Lower lobe of right lung (tissue), 2 donors: ENCODE results near the gene CXCR2. TPM values are rescaled to one million over a fixed set of nuclear protein-coding genes. Genes with fewer than 3 reads are reported as not detected.

Source experiments
- ATAC-seq, 2 donors: fragments of 200-7000 bp; cut with Tn5 transposase; one replicate each; pipeline ENCODE4 v1.9.1; 2020 to 2022; ENCODE audit warnings: mild to moderate bottlenecking in 2 of 2, moderate library complexity in 2 of 2
- DNase-seq: peaks from one replicate; pipeline ENCODE4 v3.0.0-alpha.2; 2020
- H3K27ac ChIP-seq: fragments of 200-600 bp; one replicate; pipeline ENCODE4 v1.8.0; 2022
- H3K27me3 ChIP-seq: fragments of 200-600 bp; one replicate; pipeline ENCODE4 v1.8.0; 2022; ENCODE audit warnings: low read depth
- H3K36me3 ChIP-seq: fragments of 200-600 bp; one replicate; pipeline ENCODE4 v1.8.0; 2022; ENCODE audit warnings: mild to moderate bottlenecking
- H3K4me1 ChIP-seq: fragments of 200-600 bp; one replicate; pipeline ENCODE4 v1.8.0; 2022
- H3K4me3 ChIP-seq: fragments of 200-600 bp; one replicate; pipeline ENCODE4 v1.8.0; 2022; ENCODE audit warnings: mild to moderate bottlenecking
- H3K9me3 ChIP-seq: fragments of 200-600 bp; one replicate; pipeline ENCODE4 v1.8.0; 2022
- CTCF ChIP-seq: fragments of 200-600 bp; IDR thresholded peaks from one replicate; pipeline ENCODE4 v1.8.0; 2022; ENCODE audit warnings: antibody characterized with exemption, mild to moderate bottlenecking
- intact Hi-C: fragments of 100-400 bp; cut with DNase I; formaldehyde crosslinking; loops from one replicate; pipeline ENCODE4 v1.11.0; 2022
- total RNA-seq: library from RNA; stranded (reverse); fragmentation: NEBNext Ultra II Directional; extraction: Animal tissue kit (Norgen Biotek cat#: 25700); gene quantifications from one replicate; pipeline ENCODE4 v1.2.1, GENCODE V29; 2021
- donor health status: DM: no; HTN: yes; CAD: no; lungs with severe emphysema.

The CXCR2 gene
- total RNA-seq, 1 donor from 2014 or later = 20.1 TPM

- Histone ChIP-seq H3K27ac (no peak overlapping the region), H3K27me3 (no peaks in the 10 kb centered on the region), H3K9me3 (peaks cover 14% of the 10 kb centered on the region), H3K4me1 (no peaks in the 10 kb centered on the region), H3K36me3 (no peaks in the 10 kb centered on the region), H3K4me3 (no peak overlapping the region)
- ATAC-seq (no peak), DNase-seq (no peak)
- intact Hi-C loops = no loop called here
- no peak for TF ChIP-seq CTCF
Observed at GRCh38 chr2:218082586-218083351, 43.1 kb upstream of the CXCR2 start.

- Histone ChIP-seq H3K4me3 (no peak overlapping the region), H3K4me1 (no peaks in the 10 kb centered on the region), H3K9me3 (peaks cover 14% of the 10 kb centered on the region), H3K27ac (no peak overlapping the region), H3K27me3 (no peaks in the 10 kb centered on the region), H3K36me3 (no peaks in the 10 kb centered on the region)
- ATAC-seq (no peak), DNase-seq (no peak)
- no peak for TF ChIP-seq CTCF
- intact Hi-C loops = no loop called here
Observed at GRCh38 chr2:218083352-218083676, 42.5 kb upstream of the CXCR2 start.

- intact Hi-C loops = no loop called here
- TF ChIP-seq CTCF = no peak
- Histone ChIP-seq H3K4me3 (no peak overlapping the region), H3K9me3 (peaks cover 14% of the 10 kb centered on the region), H3K36me3 (no peaks in the 10 kb centered on the region), H3K4me1 (no peaks in the 10 kb centered on the region), H3K27ac (no peak overlapping the region), H3K27me3 (no peaks in the 10 kb centered on the region)
- ATAC-seq = no peak
- DNase-seq = no peak
Observed at GRCh38 chr2:218086478-218086877, 39.4 kb upstream of the CXCR2 start.

GRCh38 chr2:218089259-218089658, 36.6 kb upstream of the CXCR2 start:
- Histone ChIP-seq H3K4me3 (no peak overlapping the region), H3K9me3 (peaks cover 14% of the 10 kb centered on the region), H3K36me3 (no peaks in the 10 kb centered on the region), H3K27me3 (no peaks in the 10 kb centered on the region), H3K27ac (no peak overlapping the region), H3K4me1 (no peaks in the 10 kb centered on the region)
- no peak for TF ChIP-seq CTCF
- intact Hi-C loops = no loop called here
- ATAC-seq (no peak), DNase-seq (no peak)

GRCh38 chr2:218091746-218092145, 34.1 kb upstream of the CXCR2 start:
- DNase-seq (peak; percentile 65), ATAC-seq (peak in 1 of 2 donors; percentile 61)
- no peaks in the 10 kb centered on the region for H3K4me1 ChIP-seq
- peaks cover 5% of the 10 kb centered on the region for H3K9me3 ChIP-seq
- intact Hi-C loops = no loop called here
- H3K4me3 ChIP-seq = no peak overlapping the region
- TF ChIP-seq CTCF = no peak
- no peaks in the 10 kb centered on the region for H3K36me3 ChIP-seq
- no peak overlapping the region for H3K27ac ChIP-seq
- no peaks in the 10 kb centered on the region for H3K27me3 ChIP-seq
